GM23338 (cell line): ENCODE measurements around the gene UGT1A3. TPM values are rescaled to one million over a fixed set of nuclear protein-coding genes. Genes with fewer than 3 reads are reported as not detected.

Source experiments
- ATAC-seq: fragments of 200-7000 bp; cut with Tn5 transposase; 3 replicates; pipeline ENCODE4 v1.9.1; 2020
- DNase-seq: peaks from one replicate; pipeline ENCODE4 v3.0.0-alpha.2; 2015; ENCODE audit warnings: low spot score
- H2AFZ ChIP-seq: fragments of 200-600 bp; sonication (generic); 2 replicates; pipeline ENCODE4 v1.8.0; 2016; ENCODE audit warnings: antibody characterized with exemption, mild to moderate bottlenecking, moderate library complexity
- H3F3A ChIP-seq: fragments of 200-600 bp; sonication (generic); replicated peaks from 2 replicates; pipeline ENCODE4 v1.8.0; 2017; ENCODE audit warnings: antibody characterized with exemption, mixed run types, low read depth
- H3K27ac ChIP-seq: fragments of 200-600 bp; sonication (generic); 2 replicates; pipeline ENCODE4 v1.6.1; 2016; ENCODE audit warnings: low read depth
- H3K27me3 ChIP-seq: fragments of 200-600 bp; sonication (generic); 2 replicates; pipeline ENCODE4 v1.8.0; 2016; ENCODE audit warnings: mild to moderate bottlenecking, mixed run types, moderate library complexity; ENCODE audit not compliant: insufficient read depth
- H3K36me3 ChIP-seq: fragments of 200-600 bp; sonication (generic); 2 replicates; pipeline ENCODE4 v1.8.0; 2016; ENCODE audit warnings: mild to moderate bottlenecking; ENCODE audit not compliant: insufficient read depth
- H3K4me1 ChIP-seq: fragments of 200-600 bp; sonication (generic); 2 replicates; pipeline ENCODE4 v1.8.0; 2016; ENCODE audit warnings: mild to moderate bottlenecking, moderate library complexity; ENCODE audit not compliant: insufficient read depth
- H3K4me2 ChIP-seq: fragments of 200-600 bp; sonication (generic); 2 replicates; pipeline ENCODE4 v1.7.1; 2017; ENCODE audit warnings: mixed run types
- H3K4me3 ChIP-seq: fragments of 200-600 bp; sonication (generic); 2 replicates; pipeline ENCODE4 v1.6.1; 2016; ENCODE audit warnings: mixed run types
- H3K79me2 ChIP-seq: fragments of 200-600 bp; sonication (generic); replicated peaks from 2 replicates; pipeline ENCODE4 v1.8.0; 2017; ENCODE audit warnings: mild to moderate bottlenecking; ENCODE audit not compliant: insufficient read depth
- H3K9me2 ChIP-seq: fragments of 200-600 bp; sonication (generic); 2 replicates; pipeline ENCODE4 v1.8.0; 2017; ENCODE audit not compliant: insufficient read depth
- H4K20me1 ChIP-seq: fragments of 200-600 bp; sonication (generic); replicated peaks from 2 replicates; pipeline ENCODE4 v1.8.0; 2017; ENCODE audit warnings: mild to moderate bottlenecking; ENCODE audit not compliant: insufficient read depth
- H3K27ac Mint-ChIP-seq: 2 replicates; pipeline ENCODE4 v1.8.0; 2020; ENCODE audit warnings: inconsistent platforms, mild to moderate bottlenecking, moderate library complexity, mixed read lengths
- H3K27me3 Mint-ChIP-seq: 3 replicates; pipeline ENCODE4 v1.8.0; 2022; ENCODE audit warnings: low read depth, mild to moderate bottlenecking, moderate library complexity, mixed read lengths, inconsistent platforms; ENCODE audit not compliant: insufficient read depth, poor library complexity
- H3K36me3 Mint-ChIP-seq: 3 replicates; pipeline ENCODE4 v1.8.0; 2021; ENCODE audit warnings: low read depth, mild to moderate bottlenecking, inconsistent platforms, moderate library complexity, mixed read lengths
- H3K4me1 Mint-ChIP-seq: 3 replicates; pipeline ENCODE4 v1.8.0; 2020; ENCODE audit warnings: mild to moderate bottlenecking, inconsistent platforms, mixed read lengths
- H3K4me3 Mint-ChIP-seq: 3 replicates; pipeline ENCODE4 v1.8.0; 2021; ENCODE audit warnings: moderate library complexity, mild to moderate bottlenecking, inconsistent platforms, mixed read lengths
- H3K9me3 Mint-ChIP-seq: 3 replicates; pipeline ENCODE4 v1.8.0; 2020; ENCODE audit warnings: moderate library complexity, mild to moderate bottlenecking, inconsistent platforms, mixed read lengths
- CREB1 ChIP-seq: fragments of 250-450 bp; sonication (Bioruptor Pico); IDR thresholded peaks from 2 replicates; pipeline ENCODE4 v1.5.0; 2020; ENCODE audit warnings: low read depth, mild to moderate bottlenecking, moderate library complexity
- EZH2 ChIP-seq: fragments of 200-600 bp; sonication (generic); IDR thresholded peaks from one replicate; pipeline ENCODE4 v1.8.0; 2017; ENCODE audit warnings: antibody characterized with exemption, mild to moderate bottlenecking, low read depth; ENCODE audit not compliant: unreplicated experiment
- EZH2phosphoT487 ChIP-seq: fragments of 200-600 bp; sonication (generic); IDR thresholded peaks from one replicate; pipeline ENCODE4 v1.8.1; 2018; ENCODE audit warnings: antibody characterized with exemption; ENCODE audit not compliant: unreplicated experiment
- JUNB ChIP-seq: IDR thresholded peaks from one replicate; pipeline ENCODE4 v1.6.1; 2016; ENCODE audit warnings: antibody characterized with exemption; ENCODE audit not compliant: unreplicated experiment
- NANOG ChIP-seq: IDR thresholded peaks from 2 replicates; pipeline ENCODE4 v1.6.1; 2016; ENCODE audit warnings: antibody characterized with exemption, borderline replicate concordance
- POLR2AphosphoS5 ChIP-seq: IDR thresholded peaks from 2 replicates; pipeline ENCODE4 v1.6.1; 2016; ENCODE audit warnings: antibody characterized with exemption, low read depth
- STAT1 ChIP-seq: IDR thresholded peaks from one replicate; pipeline ENCODE4 v1.6.1; 2016; ENCODE audit warnings: antibody characterized with exemption; ENCODE audit not compliant: unreplicated experiment
- ZNF114 ChIP-seq: fragments of 250-450 bp; sonication (Bioruptor Pico); IDR thresholded peaks from 2 replicates; pipeline ENCODE4 v1.5.0; 2020; ENCODE audit warnings: mild to moderate bottlenecking, moderate library complexity
- ZNF331 ChIP-seq: fragments of 250-450 bp; sonication (Bioruptor Pico); IDR thresholded peaks from 2 replicates; pipeline ENCODE4 v1.5.0; 2020; ENCODE audit warnings: low read depth, mild to moderate bottlenecking, moderate library complexity
- polyA plus RNA-seq: library from polyadenylated mRNA; unstranded; fragments of >200 nt; fragmentation: Nextera tagmentation; extraction: Ambion mirVana; gene quantifications from 2 replicates; pipeline ENCODE4 v1.2.1, GENCODE V29; 2016
- total RNA-seq: library from RNA; depleted of rRNA; stranded (reverse); fragments of >200 nt; shearing (Covaris generic); gene quantifications from 2 replicates; pipeline ENCODE4 v1.2.3, GENCODE V29; 2014
- TF ChIP-seq, protein P1 (sequence below): IDR thresholded peaks from one replicate; pipeline ENCODE4 v1.6.1; 2018; ENCODE audit warnings: antibody characterized with exemption; ENCODE audit not compliant: unreplicated experiment
- TF ChIP-seq, protein P2 (sequence below): IDR thresholded peaks from 2 replicates; pipeline ENCODE4 v1.6.1; 2016; ENCODE audit warnings: antibody characterized with exemption
- TF ChIP-seq, protein P3 (sequence below), 2 experiments: fragments of 200-600 bp in 1 of 2; sonication (generic) in 1 of 2; conservative IDR thresholded peaks; 2 replicates each; pipeline versions ENCODE4 v1.5.1 to v1.6.1; 2016 to 2017; ENCODE audit warnings: antibody characterized with exemption in 2 of 2, low read depth in 2 of 2, mild to moderate bottlenecking in 2 of 2, moderate library complexity in 1 of 2

Gene UGT1A3
- total and polyA plus RNA-seq, 2 experiments from 2014 or later: not detected

DNA sequence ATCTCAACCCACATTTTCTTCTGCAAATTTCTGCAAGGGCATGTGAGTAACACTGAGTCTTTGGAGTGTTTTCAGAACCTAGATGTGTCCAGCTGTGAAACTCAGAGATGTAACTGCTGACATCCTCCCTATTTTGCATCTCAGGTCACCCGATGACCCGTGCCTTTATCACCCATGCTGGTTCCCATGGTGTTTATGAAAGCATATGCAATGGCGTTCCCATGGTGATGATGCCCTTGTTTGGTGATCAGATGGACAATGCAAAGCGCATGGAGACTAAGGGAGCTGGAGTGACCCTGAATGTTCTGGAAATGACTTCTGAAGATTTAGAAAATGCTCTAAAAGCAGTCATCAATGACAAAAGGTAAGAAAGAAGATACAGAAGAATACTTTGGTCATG, 39.2 kb downstream of the UGT1A3 start (continued):
- TF ChIP-seq, protein P1, sequence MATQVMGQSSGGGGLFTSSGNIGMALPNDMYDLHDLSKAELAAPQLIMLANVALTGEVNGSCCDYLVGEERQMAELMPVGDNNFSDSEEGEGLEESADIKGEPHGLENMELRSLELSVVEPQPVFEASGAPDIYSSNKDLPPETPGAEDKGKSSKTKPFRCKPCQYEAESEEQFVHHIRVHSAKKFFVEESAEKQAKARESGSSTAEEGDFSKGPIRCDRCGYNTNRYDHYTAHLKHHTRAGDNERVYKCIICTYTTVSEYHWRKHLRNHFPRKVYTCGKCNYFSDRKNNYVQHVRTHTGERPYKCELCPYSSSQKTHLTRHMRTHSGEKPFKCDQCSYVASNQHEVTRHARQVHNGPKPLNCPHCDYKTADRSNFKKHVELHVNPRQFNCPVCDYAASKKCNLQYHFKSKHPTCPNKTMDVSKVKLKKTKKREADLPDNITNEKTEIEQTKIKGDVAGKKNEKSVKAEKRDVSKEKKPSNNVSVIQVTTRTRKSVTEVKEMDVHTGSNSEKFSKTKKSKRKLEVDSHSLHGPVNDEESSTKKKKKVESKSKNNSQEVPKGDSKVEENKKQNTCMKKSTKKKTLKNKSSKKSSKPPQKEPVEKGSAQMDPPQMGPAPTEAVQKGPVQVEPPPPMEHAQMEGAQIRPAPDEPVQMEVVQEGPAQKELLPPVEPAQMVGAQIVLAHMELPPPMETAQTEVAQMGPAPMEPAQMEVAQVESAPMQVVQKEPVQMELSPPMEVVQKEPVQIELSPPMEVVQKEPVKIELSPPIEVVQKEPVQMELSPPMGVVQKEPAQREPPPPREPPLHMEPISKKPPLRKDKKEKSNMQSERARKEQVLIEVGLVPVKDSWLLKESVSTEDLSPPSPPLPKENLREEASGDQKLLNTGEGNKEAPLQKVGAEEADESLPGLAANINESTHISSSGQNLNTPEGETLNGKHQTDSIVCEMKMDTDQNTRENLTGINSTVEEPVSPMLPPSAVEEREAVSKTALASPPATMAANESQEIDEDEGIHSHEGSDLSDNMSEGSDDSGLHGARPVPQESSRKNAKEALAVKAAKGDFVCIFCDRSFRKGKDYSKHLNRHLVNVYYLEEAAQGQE: no peak
- no peak for TF ChIP-seq ZNF331 (CRISPR knock-in tag)
- TF ChIP-seq, protein P2, sequence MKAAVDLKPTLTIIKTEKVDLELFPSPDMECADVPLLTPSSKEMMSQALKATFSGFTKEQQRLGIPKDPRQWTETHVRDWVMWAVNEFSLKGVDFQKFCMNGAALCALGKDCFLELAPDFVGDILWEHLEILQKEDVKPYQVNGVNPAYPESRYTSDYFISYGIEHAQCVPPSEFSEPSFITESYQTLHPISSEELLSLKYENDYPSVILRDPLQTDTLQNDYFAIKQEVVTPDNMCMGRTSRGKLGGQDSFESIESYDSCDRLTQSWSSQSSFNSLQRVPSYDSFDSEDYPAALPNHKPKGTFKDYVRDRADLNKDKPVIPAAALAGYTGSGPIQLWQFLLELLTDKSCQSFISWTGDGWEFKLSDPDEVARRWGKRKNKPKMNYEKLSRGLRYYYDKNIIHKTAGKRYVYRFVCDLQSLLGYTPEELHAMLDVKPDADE: no peak
- no peak for TF ChIP-seq CREB1 (CRISPR knock-in tag)
- TF ChIP-seq ZNF114 (CRISPR knock-in tag): no peak
- TF ChIP-seq, protein P3, sequence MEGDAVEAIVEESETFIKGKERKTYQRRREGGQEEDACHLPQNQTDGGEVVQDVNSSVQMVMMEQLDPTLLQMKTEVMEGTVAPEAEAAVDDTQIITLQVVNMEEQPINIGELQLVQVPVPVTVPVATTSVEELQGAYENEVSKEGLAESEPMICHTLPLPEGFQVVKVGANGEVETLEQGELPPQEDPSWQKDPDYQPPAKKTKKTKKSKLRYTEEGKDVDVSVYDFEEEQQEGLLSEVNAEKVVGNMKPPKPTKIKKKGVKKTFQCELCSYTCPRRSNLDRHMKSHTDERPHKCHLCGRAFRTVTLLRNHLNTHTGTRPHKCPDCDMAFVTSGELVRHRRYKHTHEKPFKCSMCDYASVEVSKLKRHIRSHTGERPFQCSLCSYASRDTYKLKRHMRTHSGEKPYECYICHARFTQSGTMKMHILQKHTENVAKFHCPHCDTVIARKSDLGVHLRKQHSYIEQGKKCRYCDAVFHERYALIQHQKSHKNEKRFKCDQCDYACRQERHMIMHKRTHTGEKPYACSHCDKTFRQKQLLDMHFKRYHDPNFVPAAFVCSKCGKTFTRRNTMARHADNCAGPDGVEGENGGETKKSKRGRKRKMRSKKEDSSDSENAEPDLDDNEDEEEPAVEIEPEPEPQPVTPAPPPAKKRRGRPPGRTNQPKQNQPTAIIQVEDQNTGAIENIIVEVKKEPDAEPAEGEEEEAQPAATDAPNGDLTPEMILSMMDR (conservative IDR thresholded peaks at IDR 0.05; ENCODE audit: low read depth in 2 of 2): no peak
- TF ChIP-seq EZH2phosphoT487: no peak
- no peak for TF ChIP-seq NANOG
- TF ChIP-seq POLR2AphosphoS5: no peak
- TF ChIP-seq EZH2: no peak
- no peak for TF ChIP-seq STAT1
- TF ChIP-seq JUNB: no peak

DNA sequence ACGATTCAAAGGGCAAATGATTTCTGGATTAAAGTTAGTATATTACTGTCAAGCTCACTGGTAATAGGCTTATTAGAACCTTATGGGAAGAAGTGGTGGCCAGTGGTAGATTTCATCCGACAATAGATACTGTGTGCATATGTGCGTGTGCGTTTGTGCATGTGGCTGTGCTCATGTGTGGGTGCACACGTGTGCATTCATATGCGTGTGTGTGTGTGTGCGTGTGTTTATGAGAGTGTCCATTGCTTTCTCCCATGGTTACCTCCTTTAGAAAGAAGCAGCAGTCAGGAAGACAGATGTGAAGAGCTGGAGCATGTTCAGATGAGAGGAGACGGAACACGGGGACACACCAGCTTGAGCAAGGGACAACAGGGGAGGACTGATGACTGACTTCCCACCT, 40.4 kb downstream of the UGT1A3 start:
- Histone ChIP-seq H4K20me1 (no peaks in the 10 kb centered on the region), H3K27ac (no peak overlapping the region), H3K4me3 (no peak overlapping the region), H3K36me3 (no peaks in the 10 kb centered on the region), H3K27me3 (no peaks in the 10 kb centered on the region), H3F3A (no peaks in the 10 kb centered on the region), H3K4me1 (no peaks in the 10 kb centered on the region), H3K4me2 (no peak overlapping the region), H3K79me2 (no peaks in the 10 kb centered on the region), H2AFZ (no peak overlapping the region), H3K9me2 (no peaks in the 10 kb centered on the region)
- no peak overlapping the region for H3K27ac Mint-ChIP-seq
- no peak for ATAC-seq
- H3K36me3 Mint-ChIP-seq: no peaks in the 10 kb centered on the region; the same call in 2 of the 3 replicates
- H3K27me3 Mint-ChIP-seq: no peaks in the 10 kb centered on the region
- H3K4me3 Mint-ChIP-seq: no peak overlapping the region
- peaks cover 3% of the 10 kb centered on the region; the same call in 2 of the 3 replicates for H3K9me3 Mint-ChIP-seq
- peaks cover 9% of the 10 kb centered on the region for H3K4me1 Mint-ChIP-seq
- no peak for DNase-seq
- TF ChIP-seq CREB1 (CRISPR knock-in tag) (no peak), NANOG (no peak), EZH2phosphoT487 (no peak), ZNF114 (CRISPR knock-in tag) (no peak), JUNB (no peak)
- TF ChIP-seq, protein P1: no peak
